ENCODE data around the gene ALKBH1. TPM values are rescaled to one million over a fixed set of nuclear protein-coding genes. Genes with fewer than 3 reads are reported as not detected.
"Not testable (repeated sequence)": the region's sequence is repeated elsewhere in the genome, so short reads cannot be mapped to it uniquely, and the experiment has no call there.

ALKBH1 gene
- total and polyA plus RNA-seq, 5 donors, result 7.2 to 10.5 (median 9.5) TPM

GRCh38 chr14:77645520-77646230 lies 62.1 kb downstream of the ALKBH1 start:
- DNase-seq (no peak), ATAC-seq (no peak)
- no peaks in the 10 kb centered on the region for H3K4me1 ChIP-seq (ENCODE audit: control insufficient read depth, insufficient read depth, low read length)
- no peaks in the 10 kb centered on the region for H3K9me3 ChIP-seq (ENCODE audit: control insufficient read depth, low read length)
- no peak overlapping the region for H3K27ac ChIP-seq (ENCODE audit: low read length)
- intact Hi-C loops (cut with DNase I), result no loop called here
- 56% methylated on average over 15 of the region's 15 CpGs for WGBS
- H3K27me3 ChIP-seq (ENCODE audit: control insufficient read depth, insufficient read depth), result no peaks in the 10 kb centered on the region
- no peak overlapping the region for H3K4me3 ChIP-seq (ENCODE audit: low read length)

GRCh38 chr14:77642407-77642806 lies 65.4 kb downstream of the ALKBH1 start:
- H3K4me1 ChIP-seq (ENCODE audit: control insufficient read depth, insufficient read depth, low read length), result no peaks in the 10 kb centered on the region
- H3K27ac ChIP-seq (ENCODE audit: low read length), result peak overlapping the region; percentile 65
- ATAC-seq (peak; percentile 2 to 15), DNase-seq (peak in 2 of 3 donors; percentile 60 to 67)
- peak overlapping the region; percentile 39 for H3K4me3 ChIP-seq (ENCODE audit: low read length)
- WGBS, result 47% methylated on average over 7 of the region's 7 CpGs
- no peaks in the 10 kb centered on the region for H3K9me3 ChIP-seq (ENCODE audit: control insufficient read depth, low read length)
- no peaks in the 10 kb centered on the region for H3K27me3 ChIP-seq (ENCODE audit: control insufficient read depth, insufficient read depth)
- intact Hi-C loops (cut with DNase I), result no loop called here

GRCh38 chr14:77641534-77642341 lies 66.1 kb downstream of the ALKBH1 start:
- DNase-seq (peak; percentile 87 to 95 (median 92)), ATAC-seq (peak; percentile 94)
- H3K27ac ChIP-seq (ENCODE audit: low read length), result peak overlapping the region; percentile 65
- 7% methylated on average over 47 of the region's 47 CpGs for WGBS
- H3K9me3 ChIP-seq (ENCODE audit: control insufficient read depth, low read length), result no peaks in the 10 kb centered on the region
- no peaks in the 10 kb centered on the region for H3K27me3 ChIP-seq (ENCODE audit: control insufficient read depth, insufficient read depth)
- H3K4me1 ChIP-seq (ENCODE audit: control insufficient read depth, insufficient read depth, low read length), result no peaks in the 10 kb centered on the region
- intact Hi-C loops (cut with DNase I), result no loop called here
- peak overlapping the region; percentile 39 for H3K4me3 ChIP-seq (ENCODE audit: low read length)

- no peaks in the 10 kb centered on the region for H3K9me3 ChIP-seq (ENCODE audit: control insufficient read depth, low read length)
- ATAC-seq (peak; percentile 27 to 29), DNase-seq (peak in 1 of 3 donors; percentile 55)
- intact Hi-C loops (cut with DNase I), result no loop called here
- WGBS, result 66% methylated on average over 16 of the region's 16 CpGs
- no peaks in the 10 kb centered on the region for H3K4me1 ChIP-seq (ENCODE audit: control insufficient read depth, insufficient read depth, low read length)
- H3K27me3 ChIP-seq (ENCODE audit: control insufficient read depth, insufficient read depth), result no peaks in the 10 kb centered on the region
- H3K27ac ChIP-seq (ENCODE audit: low read length), result peak overlapping the region; percentile 72
- H3K4me3 ChIP-seq (ENCODE audit: low read length), result no peak overlapping the region
Measured at GRCh38 chr14:77640756-77641533, 66.9 kb downstream of the ALKBH1 start.

GRCh38 chr14:77638771-77639171 lies 69.1 kb downstream of the ALKBH1 start:
- no peaks in the 10 kb centered on the region for H3K27me3 ChIP-seq (ENCODE audit: control insufficient read depth, insufficient read depth)
- 53% methylated on average over 2 of the region's 2 CpGs for WGBS
- ATAC-seq (no peak), DNase-seq (no peak)
- no peak overlapping the region for H3K27ac ChIP-seq (ENCODE audit: low read length)
- intact Hi-C loops (cut with DNase I), result no loop called here
- H3K4me1 ChIP-seq (ENCODE audit: control insufficient read depth, insufficient read depth, low read length), result no peaks in the 10 kb centered on the region
- H3K9me3 ChIP-seq (ENCODE audit: control insufficient read depth, low read length), result no peaks in the 10 kb centered on the region
- H3K4me3 ChIP-seq (ENCODE audit: low read length), result no peak overlapping the region

GRCh38 chr14:77635869-77636268 lies 72.0 kb downstream of the ALKBH1 start:
- H3K27ac ChIP-seq (ENCODE audit: low read length), result not testable (repeated sequence)

GRCh38 chr14:77635466-77635865 lies 72.4 kb downstream of the ALKBH1 start:
- intact Hi-C loops (cut with DNase I); DNase-seq; H3K4me1 ChIP-seq (ENCODE audit: control insufficient read depth, insufficient read depth, low read length); ATAC-seq; H3K9me3 ChIP-seq (ENCODE audit: control insufficient read depth, low read length); H3K27ac ChIP-seq (ENCODE audit: low read length); H3K4me3 ChIP-seq (ENCODE audit: low read length); H3K27me3 ChIP-seq (ENCODE audit: control insufficient read depth, insufficient read depth): not testable (repeated sequence)
- 89% methylated on average over 8 of the region's 8 CpGs for WGBS

More at GRCh38 chr14:77635869-77636268, 72.0 kb downstream of the ALKBH1 start:
- DNase-seq; H3K9me3 ChIP-seq (ENCODE audit: control insufficient read depth, low read length); ATAC-seq; H3K4me3 ChIP-seq (ENCODE audit: low read length); H3K4me1 ChIP-seq (ENCODE audit: control insufficient read depth, insufficient read depth, low read length); intact Hi-C loops (cut with DNase I); H3K27me3 ChIP-seq (ENCODE audit: control insufficient read depth, insufficient read depth): not testable (repeated sequence)
- WGBS, result 87% methylated on average over 4 of the region's 4 CpGs

GRCh38 chr14:77630111-77630510 lies 77.7 kb downstream of the ALKBH1 start:
- intact Hi-C loops (cut with DNase I), result no loop called here
- ATAC-seq (no peak), DNase-seq (no peak)
- Histone ChIP-seq H3K4me3 (ENCODE audit: low read length) (no peak overlapping the region), H3K27me3 (ENCODE audit: control insufficient read depth, insufficient read depth) (no peaks in the 10 kb centered on the region), H3K9me3 (ENCODE audit: control insufficient read depth, low read length) (peaks cover 2% of the 10 kb centered on the region), H3K27ac (ENCODE audit: low read length) (no peak overlapping the region), H3K4me1 (ENCODE audit: control insufficient read depth, insufficient read depth, low read length) (no peaks in the 10 kb centered on the region)
- WGBS, result 85% methylated on average over 2 of the region's 2 CpGs

GRCh38 chr14:77625360-77625759 lies 82.5 kb downstream of the ALKBH1 start:
- ATAC-seq (no peak), DNase-seq (no peak)
- Histone ChIP-seq H3K27me3 (ENCODE audit: control insufficient read depth, insufficient read depth) (no peaks in the 10 kb centered on the region), H3K9me3 (ENCODE audit: control insufficient read depth, low read length) (peaks cover 2% of the 10 kb centered on the region), H3K4me1 (ENCODE audit: control insufficient read depth, insufficient read depth, low read length) (no peaks in the 10 kb centered on the region), H3K4me3 (ENCODE audit: low read length) (no peak overlapping the region), H3K27ac (ENCODE audit: low read length) (no peak overlapping the region)
- intact Hi-C loops (cut with DNase I), result no loop called here
- 70% methylated on average over 3 of the region's 3 CpGs for WGBS

- no peaks in the 10 kb centered on the region for H3K27me3 ChIP-seq (ENCODE audit: control insufficient read depth, insufficient read depth)
- no peaks in the 10 kb centered on the region for H3K9me3 ChIP-seq (ENCODE audit: control insufficient read depth, low read length)
- H3K4me3 ChIP-seq (ENCODE audit: low read length), result no peak overlapping the region
- 83% methylated on average over 1 of the region's 1 CpG for WGBS
- intact Hi-C loops (cut with DNase I), result no loop called here
- DNase-seq (no peak), ATAC-seq (no peak)
- H3K27ac ChIP-seq (ENCODE audit: low read length), result no peak overlapping the region
- no peaks in the 10 kb centered on the region for H3K4me1 ChIP-seq (ENCODE audit: control insufficient read depth, insufficient read depth, low read length)
Measured at GRCh38 chr14:77623201-77623600, 84.6 kb downstream of the ALKBH1 start.

Measured in right cardiac atrium (tissue), 5 donors.